GM23338 (cell line): ENCODE results near the gene ADSS1. TPM values are rescaled to one million over a fixed set of nuclear protein-coding genes. Genes with fewer than 3 reads are reported as not detected.
A peak's percentile ranks its signal among the peaks of the same experiment; 100 is the strongest.

Experiments
- ATAC-seq: fragments of 200-7000 bp; cut with Tn5 transposase; 3 replicates; pipeline ENCODE4 v1.9.1; 2020
- DNase-seq: peaks from one replicate; pipeline ENCODE4 v3.0.0-alpha.2; 2015; ENCODE audit warnings: low spot score
- H2AFZ ChIP-seq: fragments of 200-600 bp; sonication (generic); 2 replicates; pipeline ENCODE4 v1.8.0; 2016; ENCODE audit warnings: antibody characterized with exemption, mild to moderate bottlenecking, moderate library complexity
- H3F3A ChIP-seq: fragments of 200-600 bp; sonication (generic); replicated peaks from 2 replicates; pipeline ENCODE4 v1.8.0; 2017; ENCODE audit warnings: antibody characterized with exemption, mixed run types, low read depth
- H3K27ac ChIP-seq: fragments of 200-600 bp; sonication (generic); 2 replicates; pipeline ENCODE4 v1.6.1; 2016; ENCODE audit warnings: low read depth
- H3K27me3 ChIP-seq: fragments of 200-600 bp; sonication (generic); 2 replicates; pipeline ENCODE4 v1.8.0; 2016; ENCODE audit warnings: mild to moderate bottlenecking, mixed run types, moderate library complexity; ENCODE audit not compliant: insufficient read depth
- H3K36me3 ChIP-seq: fragments of 200-600 bp; sonication (generic); 2 replicates; pipeline ENCODE4 v1.8.0; 2016; ENCODE audit warnings: mild to moderate bottlenecking; ENCODE audit not compliant: insufficient read depth
- H3K4me1 ChIP-seq: fragments of 200-600 bp; sonication (generic); 2 replicates; pipeline ENCODE4 v1.8.0; 2016; ENCODE audit warnings: mild to moderate bottlenecking, moderate library complexity; ENCODE audit not compliant: insufficient read depth
- H3K4me2 ChIP-seq: fragments of 200-600 bp; sonication (generic); 2 replicates; pipeline ENCODE4 v1.7.1; 2017; ENCODE audit warnings: mixed run types
- H3K4me3 ChIP-seq: fragments of 200-600 bp; sonication (generic); 2 replicates; pipeline ENCODE4 v1.6.1; 2016; ENCODE audit warnings: mixed run types
- H3K79me2 ChIP-seq: fragments of 200-600 bp; sonication (generic); replicated peaks from 2 replicates; pipeline ENCODE4 v1.8.0; 2017; ENCODE audit warnings: mild to moderate bottlenecking; ENCODE audit not compliant: insufficient read depth
- H3K9me2 ChIP-seq: fragments of 200-600 bp; sonication (generic); 2 replicates; pipeline ENCODE4 v1.8.0; 2017; ENCODE audit not compliant: insufficient read depth
- H4K20me1 ChIP-seq: fragments of 200-600 bp; sonication (generic); replicated peaks from 2 replicates; pipeline ENCODE4 v1.8.0; 2017; ENCODE audit warnings: mild to moderate bottlenecking; ENCODE audit not compliant: insufficient read depth
- H3K27ac Mint-ChIP-seq: 2 replicates; pipeline ENCODE4 v1.8.0; 2020; ENCODE audit warnings: inconsistent platforms, mild to moderate bottlenecking, moderate library complexity, mixed read lengths
- H3K27me3 Mint-ChIP-seq: 3 replicates; pipeline ENCODE4 v1.8.0; 2022; ENCODE audit warnings: low read depth, mild to moderate bottlenecking, moderate library complexity, mixed read lengths, inconsistent platforms; ENCODE audit not compliant: insufficient read depth, poor library complexity
- H3K36me3 Mint-ChIP-seq: 3 replicates; pipeline ENCODE4 v1.8.0; 2021; ENCODE audit warnings: low read depth, mild to moderate bottlenecking, inconsistent platforms, moderate library complexity, mixed read lengths
- H3K4me1 Mint-ChIP-seq: 3 replicates; pipeline ENCODE4 v1.8.0; 2020; ENCODE audit warnings: mild to moderate bottlenecking, inconsistent platforms, mixed read lengths
- H3K4me3 Mint-ChIP-seq: 3 replicates; pipeline ENCODE4 v1.8.0; 2021; ENCODE audit warnings: moderate library complexity, mild to moderate bottlenecking, inconsistent platforms, mixed read lengths
- H3K9me3 Mint-ChIP-seq: 3 replicates; pipeline ENCODE4 v1.8.0; 2020; ENCODE audit warnings: moderate library complexity, mild to moderate bottlenecking, inconsistent platforms, mixed read lengths
- CREB1 ChIP-seq: fragments of 250-450 bp; sonication (Bioruptor Pico); IDR thresholded peaks from 2 replicates; pipeline ENCODE4 v1.5.0; 2020; ENCODE audit warnings: low read depth, mild to moderate bottlenecking, moderate library complexity
- EZH2 ChIP-seq: fragments of 200-600 bp; sonication (generic); IDR thresholded peaks from one replicate; pipeline ENCODE4 v1.8.0; 2017; ENCODE audit warnings: antibody characterized with exemption, mild to moderate bottlenecking, low read depth; ENCODE audit not compliant: unreplicated experiment
- JUNB ChIP-seq: IDR thresholded peaks from one replicate; pipeline ENCODE4 v1.6.1; 2016; ENCODE audit warnings: antibody characterized with exemption; ENCODE audit not compliant: unreplicated experiment
- NANOG ChIP-seq: IDR thresholded peaks from 2 replicates; pipeline ENCODE4 v1.6.1; 2016; ENCODE audit warnings: antibody characterized with exemption, borderline replicate concordance
- POLR2AphosphoS5 ChIP-seq: IDR thresholded peaks from 2 replicates; pipeline ENCODE4 v1.6.1; 2016; ENCODE audit warnings: antibody characterized with exemption, low read depth
- STAT1 ChIP-seq: IDR thresholded peaks from one replicate; pipeline ENCODE4 v1.6.1; 2016; ENCODE audit warnings: antibody characterized with exemption; ENCODE audit not compliant: unreplicated experiment
- ZNF114 ChIP-seq: fragments of 250-450 bp; sonication (Bioruptor Pico); IDR thresholded peaks from 2 replicates; pipeline ENCODE4 v1.5.0; 2020; ENCODE audit warnings: mild to moderate bottlenecking, moderate library complexity
- ZNF331 ChIP-seq: fragments of 250-450 bp; sonication (Bioruptor Pico); IDR thresholded peaks from 2 replicates; pipeline ENCODE4 v1.5.0; 2020; ENCODE audit warnings: low read depth, mild to moderate bottlenecking, moderate library complexity
- polyA plus RNA-seq: library from polyadenylated mRNA; unstranded; fragments of >200 nt; fragmentation: Nextera tagmentation; extraction: Ambion mirVana; gene quantifications from 2 replicates; pipeline ENCODE4 v1.2.1, GENCODE V29; 2016
- total RNA-seq: library from RNA; depleted of rRNA; stranded (reverse); fragments of >200 nt; shearing (Covaris generic); gene quantifications from 2 replicates; pipeline ENCODE4 v1.2.3, GENCODE V29; 2014
- TF ChIP-seq, protein P1 (sequence below), 2 experiments: fragments of 200-600 bp in 1 of 2; sonication (generic) in 1 of 2; conservative IDR thresholded peaks; 2 replicates each; pipeline versions ENCODE4 v1.5.1 to v1.6.1; 2016 to 2017; ENCODE audit warnings: antibody characterized with exemption in 2 of 2, low read depth in 2 of 2, mild to moderate bottlenecking in 2 of 2, moderate library complexity in 1 of 2
- TF ChIP-seq, protein P2 (sequence below): IDR thresholded peaks from one replicate; pipeline ENCODE4 v1.6.1; 2018; ENCODE audit warnings: antibody characterized with exemption; ENCODE audit not compliant: unreplicated experiment
- TF ChIP-seq, protein P3 (sequence below): IDR thresholded peaks from 2 replicates; pipeline ENCODE4 v1.6.1; 2016; ENCODE audit warnings: antibody characterized with exemption

The ADSS1 gene
- total and polyA plus RNA-seq, 2 experiments from 2014 or later, result 9.5 to 11.6 TPM

DNA sequence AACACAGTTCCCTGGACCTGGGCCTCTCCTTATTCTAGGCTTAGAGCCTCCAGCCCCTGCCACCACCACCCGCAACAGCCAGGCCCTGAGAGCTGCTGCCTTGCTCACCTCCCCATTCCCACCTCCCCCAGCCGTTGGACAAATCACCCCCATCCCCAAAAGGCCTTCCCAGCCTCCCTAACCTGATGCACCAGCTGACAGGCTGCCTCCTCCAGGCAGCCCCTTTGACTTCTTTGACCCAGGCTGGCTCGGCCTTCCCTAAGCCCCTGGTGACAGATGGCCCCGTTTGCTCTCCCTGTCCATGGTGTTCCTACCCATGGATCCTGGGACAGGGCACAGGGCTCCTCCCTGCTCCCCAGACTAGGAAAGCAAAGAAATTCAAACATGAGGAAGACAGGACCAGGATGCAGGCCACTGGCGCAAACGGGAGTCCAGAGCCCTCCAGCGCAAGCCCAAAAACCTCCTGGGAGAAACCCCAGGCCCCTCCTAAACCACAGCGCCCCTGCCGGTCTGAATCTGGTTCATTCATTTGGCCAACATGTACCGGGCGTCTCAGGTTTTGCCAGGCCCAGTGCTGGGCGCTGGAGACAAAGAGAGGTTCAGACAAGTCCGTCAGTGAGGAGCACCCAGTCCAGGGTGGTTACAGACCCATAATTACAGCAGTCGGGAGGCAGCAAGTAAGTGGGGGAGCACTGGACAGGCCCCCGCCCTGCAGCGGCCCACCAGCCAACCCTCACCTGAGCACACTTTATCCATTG lies 69.1 kb downstream of the ADSS1 start:
- TF ChIP-seq POLR2AphosphoS5 (no peak), ZNF331 (CRISPR knock-in tag) (no peak)
- TF ChIP-seq, protein P1, sequence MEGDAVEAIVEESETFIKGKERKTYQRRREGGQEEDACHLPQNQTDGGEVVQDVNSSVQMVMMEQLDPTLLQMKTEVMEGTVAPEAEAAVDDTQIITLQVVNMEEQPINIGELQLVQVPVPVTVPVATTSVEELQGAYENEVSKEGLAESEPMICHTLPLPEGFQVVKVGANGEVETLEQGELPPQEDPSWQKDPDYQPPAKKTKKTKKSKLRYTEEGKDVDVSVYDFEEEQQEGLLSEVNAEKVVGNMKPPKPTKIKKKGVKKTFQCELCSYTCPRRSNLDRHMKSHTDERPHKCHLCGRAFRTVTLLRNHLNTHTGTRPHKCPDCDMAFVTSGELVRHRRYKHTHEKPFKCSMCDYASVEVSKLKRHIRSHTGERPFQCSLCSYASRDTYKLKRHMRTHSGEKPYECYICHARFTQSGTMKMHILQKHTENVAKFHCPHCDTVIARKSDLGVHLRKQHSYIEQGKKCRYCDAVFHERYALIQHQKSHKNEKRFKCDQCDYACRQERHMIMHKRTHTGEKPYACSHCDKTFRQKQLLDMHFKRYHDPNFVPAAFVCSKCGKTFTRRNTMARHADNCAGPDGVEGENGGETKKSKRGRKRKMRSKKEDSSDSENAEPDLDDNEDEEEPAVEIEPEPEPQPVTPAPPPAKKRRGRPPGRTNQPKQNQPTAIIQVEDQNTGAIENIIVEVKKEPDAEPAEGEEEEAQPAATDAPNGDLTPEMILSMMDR (conservative IDR thresholded peaks at IDR 0.05; ENCODE audit: low read depth in 2 of 2), result peak; percentile 55
- Histone ChIP-seq H3F3A (no peaks in the 10 kb centered on the region), H3K4me3 (no peak overlapping the region), H3K27ac (no peak overlapping the region), H3K36me3 (no peaks in the 10 kb centered on the region), H3K4me1 (peaks cover 23% of the 10 kb centered on the region), H2AFZ (no peak overlapping the region), H3K9me2 (no peaks in the 10 kb centered on the region), H3K4me2 (no peak overlapping the region; the same call in 1 of the 2 replicates), H3K79me2 (peaks cover 16% of the 10 kb centered on the region), H4K20me1 (peaks cover 15% of the 10 kb centered on the region; the same call in 1 of the 2 replicates), H3K27me3 (peaks cover 24% of the 10 kb centered on the region)
- H3K27me3 Mint-ChIP-seq, result peaks cover 29% of the 10 kb centered on the region
- H3K36me3 Mint-ChIP-seq, result peaks cover 3% of the 10 kb centered on the region; the same call in 2 of the 3 replicates
- H3K4me1 Mint-ChIP-seq, result peaks cover 27% of the 10 kb centered on the region
- no peak overlapping the region for H3K27ac Mint-ChIP-seq
- ATAC-seq (peak; percentile 13), DNase-seq (peak; percentile 64)
- H3K9me3 Mint-ChIP-seq, result no peaks in the 10 kb centered on the region
- peak overlapping the region; percentile 76 for H3K4me3 Mint-ChIP-seq

DNA sequence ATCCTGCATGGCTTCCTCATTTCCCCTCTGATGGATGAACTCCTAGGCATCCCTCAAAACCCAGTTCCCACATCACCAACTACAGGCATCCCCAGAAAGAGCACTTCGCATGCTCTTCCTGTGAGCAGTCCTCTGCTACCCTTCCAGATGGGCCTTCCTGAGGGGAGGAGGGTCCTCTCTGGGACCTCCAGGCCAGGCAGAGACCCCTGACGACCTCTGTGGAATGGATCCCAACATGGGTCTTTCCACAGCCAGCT lies 69.6 kb downstream of the ADSS1 start:
- H3F3A ChIP-seq, result no peaks in the 10 kb centered on the region
- H3K4me2 ChIP-seq, result no peak overlapping the region
- Mint-ChIP-seq H3K4me3 (peak overlapping the region; percentile 76), H3K27ac (no peak overlapping the region), H3K27me3 (peaks cover 33% of the 10 kb centered on the region), H3K9me3 (no peaks in the 10 kb centered on the region), H3K4me1 (peaks cover 30% of the 10 kb centered on the region), H3K36me3 (peaks cover 3% of the 10 kb centered on the region; the same call in 2 of the 3 replicates)
- no peak overlapping the region for H3K27ac ChIP-seq
- H3K9me2 ChIP-seq, result no peaks in the 10 kb centered on the region
- 0 out of 2 replicates have a peak overlapping the region, but pooled peaks have one; percentile 74 for H3K4me3 ChIP-seq
- peaks cover 15% of the 10 kb centered on the region; the same call in 1 of the 2 replicates for H4K20me1 ChIP-seq
- no peak for ATAC-seq
- H3K79me2 ChIP-seq, result peaks cover 16% of the 10 kb centered on the region
- H3K27me3 ChIP-seq, result peaks cover 29% of the 10 kb centered on the region
- H3K36me3 ChIP-seq, result no peaks in the 10 kb centered on the region
- DNase-seq, result no peak
- H2AFZ ChIP-seq, result no peak overlapping the region
- peaks cover 23% of the 10 kb centered on the region for H3K4me1 ChIP-seq
- TF ChIP-seq, protein P2, sequence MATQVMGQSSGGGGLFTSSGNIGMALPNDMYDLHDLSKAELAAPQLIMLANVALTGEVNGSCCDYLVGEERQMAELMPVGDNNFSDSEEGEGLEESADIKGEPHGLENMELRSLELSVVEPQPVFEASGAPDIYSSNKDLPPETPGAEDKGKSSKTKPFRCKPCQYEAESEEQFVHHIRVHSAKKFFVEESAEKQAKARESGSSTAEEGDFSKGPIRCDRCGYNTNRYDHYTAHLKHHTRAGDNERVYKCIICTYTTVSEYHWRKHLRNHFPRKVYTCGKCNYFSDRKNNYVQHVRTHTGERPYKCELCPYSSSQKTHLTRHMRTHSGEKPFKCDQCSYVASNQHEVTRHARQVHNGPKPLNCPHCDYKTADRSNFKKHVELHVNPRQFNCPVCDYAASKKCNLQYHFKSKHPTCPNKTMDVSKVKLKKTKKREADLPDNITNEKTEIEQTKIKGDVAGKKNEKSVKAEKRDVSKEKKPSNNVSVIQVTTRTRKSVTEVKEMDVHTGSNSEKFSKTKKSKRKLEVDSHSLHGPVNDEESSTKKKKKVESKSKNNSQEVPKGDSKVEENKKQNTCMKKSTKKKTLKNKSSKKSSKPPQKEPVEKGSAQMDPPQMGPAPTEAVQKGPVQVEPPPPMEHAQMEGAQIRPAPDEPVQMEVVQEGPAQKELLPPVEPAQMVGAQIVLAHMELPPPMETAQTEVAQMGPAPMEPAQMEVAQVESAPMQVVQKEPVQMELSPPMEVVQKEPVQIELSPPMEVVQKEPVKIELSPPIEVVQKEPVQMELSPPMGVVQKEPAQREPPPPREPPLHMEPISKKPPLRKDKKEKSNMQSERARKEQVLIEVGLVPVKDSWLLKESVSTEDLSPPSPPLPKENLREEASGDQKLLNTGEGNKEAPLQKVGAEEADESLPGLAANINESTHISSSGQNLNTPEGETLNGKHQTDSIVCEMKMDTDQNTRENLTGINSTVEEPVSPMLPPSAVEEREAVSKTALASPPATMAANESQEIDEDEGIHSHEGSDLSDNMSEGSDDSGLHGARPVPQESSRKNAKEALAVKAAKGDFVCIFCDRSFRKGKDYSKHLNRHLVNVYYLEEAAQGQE, result no peak
- no peak for TF ChIP-seq STAT1
- no peak for TF ChIP-seq POLR2AphosphoS5
- TF ChIP-seq, protein P1 (conservative IDR thresholded peaks at IDR 0.05; ENCODE audit: low read depth in 2 of 2), result no peak
- TF ChIP-seq EZH2, result no peak
- TF ChIP-seq CREB1 (CRISPR knock-in tag), result no peak
- TF ChIP-seq ZNF114, result no peak
- TF ChIP-seq NANOG, result no peak
- TF ChIP-seq, protein P3, sequence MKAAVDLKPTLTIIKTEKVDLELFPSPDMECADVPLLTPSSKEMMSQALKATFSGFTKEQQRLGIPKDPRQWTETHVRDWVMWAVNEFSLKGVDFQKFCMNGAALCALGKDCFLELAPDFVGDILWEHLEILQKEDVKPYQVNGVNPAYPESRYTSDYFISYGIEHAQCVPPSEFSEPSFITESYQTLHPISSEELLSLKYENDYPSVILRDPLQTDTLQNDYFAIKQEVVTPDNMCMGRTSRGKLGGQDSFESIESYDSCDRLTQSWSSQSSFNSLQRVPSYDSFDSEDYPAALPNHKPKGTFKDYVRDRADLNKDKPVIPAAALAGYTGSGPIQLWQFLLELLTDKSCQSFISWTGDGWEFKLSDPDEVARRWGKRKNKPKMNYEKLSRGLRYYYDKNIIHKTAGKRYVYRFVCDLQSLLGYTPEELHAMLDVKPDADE, result no peak
- no peak for TF ChIP-seq JUNB
- no peak for TF ChIP-seq ZNF331 (CRISPR knock-in tag)
